Mesothelial cell of epicardium (in vitro differentiated cells): ENCODE measurements around the gene SERGEF. TPM values are rescaled to one million over a fixed set of nuclear protein-coding genes. Genes with fewer than 3 reads are reported as not detected.

Experiments
- DNase-seq, 2 experiments: peaks; one replicate each; pipeline ENCODE4 v3.0.0; 2021; ENCODE audit warnings: low spot score in 2 of 2; ENCODE audit not compliant: unreplicated experiment in 2 of 2
- H3K27ac Mint-ChIP-seq: 2 replicates; pipeline ENCODE4 v1.8.0; 2021; ENCODE audit warnings: mixed read lengths
- H3K27me3 Mint-ChIP-seq: 2 replicates; pipeline ENCODE4 v1.8.0; 2021; ENCODE audit warnings: low read depth, mixed read lengths
- H3K36me3 Mint-ChIP-seq: 2 replicates; pipeline ENCODE4 v1.8.0; 2021; ENCODE audit warnings: mixed read lengths
- H3K4me1 Mint-ChIP-seq: 2 replicates; pipeline ENCODE4 v1.8.0; 2021; ENCODE audit warnings: mixed read lengths
- H3K4me3 Mint-ChIP-seq: 2 replicates; pipeline ENCODE4 v1.8.0; 2021; ENCODE audit warnings: mild to moderate bottlenecking, moderate library complexity, mixed read lengths
- H3K9me3 Mint-ChIP-seq: 2 replicates; pipeline ENCODE4 v1.8.0; 2021; ENCODE audit warnings: mixed read lengths
- CTCF ChIP-seq: fragments of 200-600 bp; sonication (generic); IDR thresholded peaks from one replicate; pipeline ENCODE4 v1.5.0; 2021; ENCODE audit warnings: antibody characterized with exemption; ENCODE audit not compliant: unreplicated experiment
- total RNA-seq: library from RNA; stranded (reverse); gene quantifications from 3 replicates; pipeline ENCODE4 v1.2.1, GENCODE V29; 2021

Gene SERGEF
- total RNA-seq, 1 donor from 2014 or later: 19.8 TPM

GRCh38 chr11:18046116-18046777, 33.4 kb upstream of the SERGEF start, which contains the start of gene TPH1:
Gene TPH1 (minus strand): TSS chr11:18046269. CDS start chr11:18040762, 5,507 bp downstream.
- Mint-ChIP-seq H3K4me1 (peaks cover 3% of the 10 kb centered on the region), H3K9me3 (peaks cover 14% of the 10 kb centered on the region), H3K27me3 (peaks cover 80% of the 10 kb centered on the region), H3K36me3 (peaks cover 2% of the 10 kb centered on the region), H3K27ac (no peak within 1 kb of the TSS), H3K4me3 (no peak within 1 kb of the TSS)
- no peak for TF ChIP-seq CTCF
- DNase-seq: peak; percentile 27 to 41

DNA sequence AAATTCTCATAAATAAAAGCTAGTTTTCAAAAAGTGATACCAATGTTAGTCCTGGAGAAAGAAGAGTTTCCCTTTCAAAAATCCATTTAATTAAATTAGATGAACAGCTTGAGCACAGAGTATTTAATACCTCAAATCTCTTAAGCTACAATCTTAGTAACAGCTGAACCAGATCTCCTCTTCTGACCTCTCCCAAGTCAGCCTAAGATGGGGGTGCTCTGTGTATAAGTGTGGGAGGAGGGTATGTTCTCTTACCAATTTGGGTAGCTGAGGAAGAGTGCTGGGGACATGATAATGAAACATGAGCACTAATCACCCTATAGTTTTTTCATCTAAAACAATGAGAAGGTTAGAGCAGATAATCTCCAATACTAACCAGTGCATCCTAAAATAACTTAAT, 23.6 kb upstream of the SERGEF start:
- H3K36me3 Mint-ChIP-seq: no peaks in the 10 kb centered on the region
- no peak for DNase-seq
- no peaks in the 10 kb centered on the region for H3K4me1 Mint-ChIP-seq
- no peak overlapping the region for H3K27ac Mint-ChIP-seq
- TF ChIP-seq CTCF: no peak
- no peaks in the 10 kb centered on the region for H3K9me3 Mint-ChIP-seq
- H3K27me3 Mint-ChIP-seq: peaks cover 48% of the 10 kb centered on the region
- no peak overlapping the region for H3K4me3 Mint-ChIP-seq

DNA sequence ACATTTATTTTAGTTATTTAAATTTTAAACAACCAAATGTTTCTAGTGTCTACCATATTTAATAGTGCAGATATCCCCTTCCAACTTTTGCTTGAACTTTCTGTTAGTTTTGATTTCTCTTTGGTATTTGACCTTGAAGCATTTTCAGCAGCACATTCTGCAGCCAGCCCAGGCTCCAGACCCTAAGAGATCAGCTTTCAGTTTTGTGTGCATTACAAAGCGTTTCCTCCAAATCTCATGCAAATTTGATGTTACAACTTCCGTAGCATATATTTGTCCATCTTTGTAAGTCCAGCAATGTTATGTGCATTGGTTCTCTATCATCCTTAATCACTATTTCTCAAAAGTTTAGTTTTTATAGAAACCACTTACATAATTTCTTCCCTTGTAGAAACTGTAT, 14.6 kb upstream of the SERGEF start:
- H3K36me3 Mint-ChIP-seq: no peaks in the 10 kb centered on the region
- no peak overlapping the region for H3K27ac Mint-ChIP-seq
- H3K4me1 Mint-ChIP-seq: no peaks in the 10 kb centered on the region
- H3K4me3 Mint-ChIP-seq: no peak overlapping the region
- peaks cover 14% of the 10 kb centered on the region for H3K27me3 Mint-ChIP-seq
- H3K9me3 Mint-ChIP-seq: no peaks in the 10 kb centered on the region
- TF ChIP-seq CTCF: no peak
- DNase-seq: no peak

DNA sequence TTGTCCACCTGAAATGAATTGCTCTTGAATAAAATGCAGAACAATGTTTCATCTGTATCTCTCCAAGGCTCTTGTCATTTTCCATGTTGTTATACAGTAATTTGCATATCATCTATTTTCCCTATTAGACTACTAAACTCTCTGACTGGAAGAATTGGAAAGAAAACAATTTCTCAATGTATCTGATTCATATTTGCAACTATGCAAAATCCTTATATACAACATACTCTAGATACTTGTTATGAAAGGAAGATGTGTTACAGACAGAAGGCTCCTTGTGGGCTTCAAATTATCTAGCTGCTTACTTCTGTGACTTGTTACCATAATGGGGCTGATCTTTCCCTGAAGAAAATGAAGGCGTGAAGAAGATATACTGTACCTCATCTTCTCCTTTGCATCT, 9.6 kb upstream of the SERGEF start:
- H3K9me3 Mint-ChIP-seq: no peaks in the 10 kb centered on the region
- no peak for TF ChIP-seq CTCF
- DNase-seq: no peak
- H3K4me1 Mint-ChIP-seq: no peaks in the 10 kb centered on the region
- no peak overlapping the region for H3K27ac Mint-ChIP-seq
- peaks cover 14% of the 10 kb centered on the region for H3K27me3 Mint-ChIP-seq
- H3K36me3 Mint-ChIP-seq: no peaks in the 10 kb centered on the region
- no peak overlapping the region for H3K4me3 Mint-ChIP-seq

GRCh38 chr11:18019650-18020049, 6.8 kb upstream of the SERGEF start:
- Mint-ChIP-seq H3K27me3 (peaks cover 15% of the 10 kb centered on the region), H3K4me1 (peaks cover 5% of the 10 kb centered on the region), H3K27ac (no peak overlapping the region), H3K4me3 (no peak overlapping the region), H3K36me3 (no peaks in the 10 kb centered on the region), H3K9me3 (no peaks in the 10 kb centered on the region)
- TF ChIP-seq CTCF: no peak
- DNase-seq: no peak
